Islet precursor cell (in vitro differentiated cells): ENCODE results near the gene TPST2.
A peak's percentile ranks its signal among the peaks of the same experiment; 100 is the strongest.

Source experiments
- DNase-seq: peaks from one replicate; pipeline ENCODE4 v3.0.0-alpha.2; 2018

TPST2 gene

GRCh38 chr22:26489447-26490036 is 100.4 kb downstream of the TPST2 start:
- peak; percentile 66 for DNase-seq

GRCh38 chr22:26487996-26488395 is 101.9 kb downstream of the TPST2 start:
- no peak for DNase-seq

DNA sequence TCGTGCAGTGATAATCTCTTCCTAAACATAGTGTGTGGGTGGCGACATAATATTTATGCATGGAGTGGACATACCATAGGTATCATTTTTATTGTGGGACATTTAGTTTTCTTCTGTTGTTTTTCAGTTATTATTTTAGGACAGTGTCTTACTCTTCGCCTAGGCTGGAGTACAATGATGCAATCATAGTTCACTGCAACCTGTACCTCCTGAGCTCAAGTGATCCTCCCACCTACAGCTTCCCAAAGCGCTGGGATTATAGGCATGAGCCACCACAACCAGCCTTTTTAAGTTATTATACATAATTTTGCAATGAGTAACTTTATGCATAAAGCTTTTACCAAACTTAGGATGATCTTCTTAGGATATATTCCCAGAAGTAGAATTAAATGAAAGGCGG is 103.5 kb downstream of the TPST2 start:
- DNase-seq: no peak

DNA sequence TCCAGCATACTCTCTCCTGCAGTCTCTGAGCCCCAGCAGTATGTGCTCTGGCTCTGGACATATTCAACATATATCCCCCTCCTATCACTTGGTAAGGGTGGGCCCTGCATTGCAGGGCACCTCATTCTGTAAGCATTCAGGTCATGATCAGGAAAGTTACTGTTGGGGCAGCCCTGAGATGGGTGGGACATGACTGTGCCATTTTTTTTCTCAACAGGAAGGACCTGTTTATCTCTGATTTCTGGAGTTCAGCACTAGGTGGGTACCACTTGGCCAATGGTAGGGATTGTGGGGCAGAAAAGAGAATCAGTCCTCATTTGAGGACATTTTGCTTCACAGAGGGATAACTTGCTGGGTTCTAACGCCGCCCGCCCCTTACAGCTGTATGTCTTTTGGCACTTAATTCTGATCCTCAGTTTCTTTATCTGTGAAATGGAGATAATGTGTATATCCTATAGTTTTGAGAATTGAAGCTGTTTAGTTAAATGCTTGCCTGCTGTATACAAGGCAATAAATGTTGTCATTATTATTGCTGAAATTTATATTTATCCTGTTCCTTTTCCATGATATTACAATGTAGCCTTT is 104.0 kb downstream of the TPST2 start:
- no peak for DNase-seq

DNA sequence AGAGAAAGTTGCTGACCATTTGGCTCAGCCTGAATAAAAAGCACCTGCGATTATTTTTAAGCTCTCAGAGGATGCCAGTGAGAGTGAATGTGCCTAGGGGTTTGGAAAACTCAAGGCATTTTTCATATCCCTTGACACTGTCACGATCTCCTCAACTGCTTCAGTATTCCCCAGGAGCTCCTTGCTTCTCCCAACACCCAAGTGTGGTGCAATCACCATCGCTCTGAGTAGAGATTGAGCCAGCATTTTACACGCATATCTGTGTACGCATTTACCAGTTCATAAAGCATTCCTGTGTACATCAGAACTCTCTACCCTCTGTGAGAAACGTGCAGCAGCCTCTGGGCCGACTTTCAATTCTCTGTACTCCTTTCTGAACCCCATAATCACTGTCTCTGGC is 104.9 kb downstream of the TPST2 start:
- no peak for DNase-seq

GRCh38 chr22:26484360-26484706 is 105.6 kb downstream of the TPST2 start:
- DNase-seq: no peak

- peak; percentile 95 for DNase-seq
Measured at GRCh38 chr22:26483439-26484359, 106.2 kb downstream of the TPST2 start, which contains the start of the genes HPS4 and SRRD. HPS4 (minus strand) TSS chr22:26483783; CDS start chr22:26481762, 2,021 bp downstream. SRRD (plus strand) TSS chr22:26483877; CDS start chr22:26483891, 14 bp downstream.

DNA sequence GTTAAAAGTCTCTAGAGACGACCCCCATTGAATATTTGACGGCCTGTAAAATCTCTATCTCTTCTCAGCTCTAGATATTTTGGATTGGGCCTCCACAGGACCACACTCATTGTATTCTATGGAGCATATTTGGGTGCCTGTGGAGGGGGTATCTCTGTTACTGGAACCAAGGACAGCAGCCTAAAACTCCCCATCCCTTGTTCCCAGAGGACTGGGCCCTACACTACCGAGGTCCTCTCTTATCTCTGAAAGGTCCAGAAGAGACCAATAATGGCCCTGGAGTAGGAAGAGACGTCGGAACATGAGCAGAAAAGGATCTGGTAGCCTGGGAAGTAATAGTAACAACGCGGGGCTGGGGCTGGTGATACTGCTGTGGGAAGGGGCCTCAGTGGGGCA is 106.9 kb downstream of the TPST2 start:
- DNase-seq: no peak

DNA sequence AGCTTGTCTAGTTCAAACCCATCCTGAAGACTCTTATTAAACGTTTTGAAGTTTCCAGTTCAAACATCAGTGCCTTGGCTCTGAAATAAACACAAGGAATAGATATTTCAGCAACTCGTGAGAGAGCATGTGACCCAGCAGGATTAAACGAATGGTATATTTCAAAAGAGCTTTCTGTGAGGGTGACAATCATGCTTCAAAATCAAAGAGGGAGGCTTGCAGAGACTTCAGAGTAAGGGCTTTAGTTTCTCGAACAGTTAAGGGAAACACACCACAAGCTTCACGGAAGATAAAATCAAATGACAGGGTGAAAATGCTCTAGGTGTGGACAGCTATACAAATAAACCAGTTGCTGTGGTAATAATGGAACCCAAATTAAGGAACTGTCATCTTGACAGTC is 107.8 kb downstream of the TPST2 start:
- no peak for DNase-seq

- DNase-seq: no peak
Measured at GRCh38 chr22:26481694-26482093, 108.2 kb downstream of the TPST2 start.

GRCh38 chr22:26481112-26481693 is 108.7 kb downstream of the TPST2 start:
- no peak for DNase-seq

DNA sequence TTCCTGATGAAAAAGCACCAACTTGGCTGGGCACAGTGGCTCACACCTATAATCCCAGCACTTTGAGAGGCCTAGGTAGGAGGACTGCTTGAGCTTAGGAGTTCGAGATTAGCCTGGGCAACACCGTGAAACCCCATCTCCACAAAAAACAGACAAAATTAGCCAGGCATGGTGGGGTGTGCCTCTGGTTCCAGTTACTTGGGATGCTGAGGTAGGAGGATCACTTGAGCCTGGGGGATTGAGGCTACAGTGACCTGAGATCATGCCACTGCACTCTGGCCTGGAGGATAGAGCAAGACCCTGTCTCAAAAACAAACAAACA is 109.4 kb downstream of the TPST2 start:
- DNase-seq: no peak

DNA sequence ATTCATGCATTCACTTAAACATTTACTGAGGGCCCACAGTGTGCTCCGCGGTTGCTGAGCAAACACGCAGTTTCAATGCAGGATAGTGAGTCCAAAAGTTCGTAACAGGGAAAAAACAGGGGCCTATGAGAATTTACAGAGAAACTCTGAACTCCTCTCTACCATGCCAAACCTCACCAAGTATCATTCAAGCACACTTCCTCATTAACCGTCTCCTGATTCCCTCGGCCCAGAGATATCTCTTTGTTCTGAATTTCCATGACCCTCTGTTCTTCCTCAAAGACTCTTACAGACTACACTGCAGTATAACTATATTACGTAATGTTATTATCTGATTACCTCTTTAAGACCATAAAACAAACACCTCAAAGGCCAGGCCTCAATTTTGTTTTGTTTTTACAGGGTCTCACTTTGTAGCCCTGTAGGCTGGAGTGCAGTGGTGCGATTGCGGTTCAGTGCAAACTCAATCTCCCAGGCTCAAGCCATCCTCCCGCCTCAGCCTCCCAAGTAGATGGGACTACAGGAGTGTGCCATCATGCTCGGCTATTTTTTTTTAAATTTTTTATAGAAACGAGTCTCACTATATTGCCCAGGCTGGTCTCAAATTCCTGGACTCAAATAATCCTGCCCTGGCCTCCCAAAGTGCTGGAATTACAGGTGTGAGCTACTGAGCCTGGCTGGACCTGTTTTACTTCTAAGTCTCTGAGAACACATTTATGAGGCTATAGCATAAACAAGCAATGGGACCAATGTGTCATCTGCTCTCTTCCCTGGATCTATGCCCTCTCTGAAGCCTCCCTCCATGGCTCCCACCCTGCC is 109.9 kb downstream of the TPST2 start:
- DNase-seq: no peak

DNA sequence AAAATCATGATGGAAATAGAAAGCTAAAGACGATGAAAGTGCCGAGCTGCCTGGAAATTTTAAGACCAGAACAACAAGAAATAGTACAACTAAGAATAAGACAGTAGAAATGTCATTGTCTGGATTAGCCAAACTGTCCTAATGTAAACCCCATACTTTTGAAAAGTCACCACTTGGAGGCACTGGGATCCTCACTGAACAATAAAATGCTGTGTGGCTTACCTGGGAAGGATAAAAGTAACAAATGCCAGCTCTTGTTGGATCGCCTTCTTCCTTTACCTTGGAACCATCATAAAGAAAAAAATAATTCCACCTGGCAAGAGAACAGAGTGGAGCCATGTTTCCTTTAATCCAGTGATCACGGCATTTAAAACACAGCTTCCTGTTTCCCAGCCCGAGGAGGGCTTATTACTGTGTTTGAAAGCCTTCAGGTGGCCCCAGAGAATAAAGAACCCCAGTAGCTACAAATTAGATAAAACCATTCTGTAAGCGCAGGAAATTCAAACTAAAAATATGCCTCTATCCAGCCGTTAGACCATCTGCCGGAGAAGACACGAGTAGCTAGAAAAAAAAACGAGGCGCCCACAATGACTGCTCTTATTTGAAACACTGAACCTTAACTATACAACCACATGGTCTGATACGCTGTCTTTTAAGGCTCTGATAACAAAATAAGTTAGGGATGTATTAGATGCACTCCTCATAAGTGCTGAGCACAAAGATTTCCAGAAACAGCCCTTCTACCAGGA is 110.7 kb downstream of the TPST2 start:
- no peak for DNase-seq

GRCh38 chr22:26477341-26477731 is 112.6 kb downstream of the TPST2 start:
- no peak for DNase-seq

- peak; percentile 80 for DNase-seq
Measured at GRCh38 chr22:26476705-26477340, 113.1 kb downstream of the TPST2 start.

DNA sequence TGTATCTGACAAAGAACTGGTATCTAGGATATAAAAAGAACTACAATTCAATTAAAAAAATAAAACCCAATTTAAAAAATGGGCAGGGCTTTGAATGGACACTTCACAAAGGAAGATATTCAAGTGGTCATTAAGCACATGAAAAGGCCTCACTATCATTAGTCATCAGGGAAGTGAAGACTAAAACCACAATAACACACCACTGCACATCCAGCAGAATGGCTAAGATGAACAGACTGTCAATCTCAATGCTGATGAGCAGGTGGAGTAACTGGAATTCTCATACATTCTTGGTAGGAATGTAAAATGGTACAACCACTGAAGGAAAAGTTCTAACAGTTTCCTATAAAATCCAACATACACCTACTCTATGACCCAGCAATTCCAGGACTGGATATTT is 115.2 kb downstream of the TPST2 start:
- DNase-seq: no peak
